Neural progenitor cell (in vitro differentiated cells): ENCODE results near the gene OGDH. TPM values are rescaled to one million over a fixed set of nuclear protein-coding genes. Genes with fewer than 3 reads are reported as not detected.

Source experiments
- DNase-seq: peaks from one replicate; pipeline ENCODE4 v3.0.0-alpha.2; 2016; ENCODE audit warnings: low spot score
- H2AFZ ChIP-seq: fragments of 200-600 bp; sonication (generic); replicated peaks from 2 replicates; pipeline ENCODE4 v1.6.1; 2016; ENCODE audit warnings: antibody characterized with exemption
- H3F3A ChIP-seq: fragments of 200-600 bp; sonication (generic); 2 replicates; pipeline ENCODE4 v1.6.1; 2016; ENCODE audit warnings: antibody characterized with exemption, low read depth
- H3K27ac ChIP-seq: fragments of 200-600 bp; sonication (generic); 2 replicates; pipeline ENCODE4 v1.5.1; 2016; ENCODE audit warnings: mild to moderate bottlenecking
- H3K27me3 ChIP-seq: fragments of 200-600 bp; sonication (generic); 2 replicates; pipeline ENCODE4 v1.6.1; 2016; ENCODE audit warnings: mild to moderate bottlenecking, moderate library complexity
- H3K36me3 ChIP-seq: fragments of 200-600 bp; sonication (generic); 2 replicates; pipeline ENCODE4 v1.5.1; 2016
- H3K4me1 ChIP-seq: fragments of 200-600 bp; sonication (generic); 2 replicates; pipeline ENCODE4 v1.6.1; 2016; ENCODE audit warnings: mixed run types
- H3K4me2 ChIP-seq: fragments of 200-600 bp; sonication (generic); 2 replicates; pipeline ENCODE4 v1.6.1; 2016
- H3K4me3 ChIP-seq: fragments of 200-600 bp; sonication (generic); 2 replicates; pipeline ENCODE4 v1.5.1; 2016
- H3K79me2 ChIP-seq: fragments of 200-600 bp; sonication (generic); 2 replicates; pipeline ENCODE4 v1.6.1; 2016; ENCODE audit warnings: low read depth
- H3K9ac ChIP-seq: fragments of 200-600 bp; sonication (generic); 2 replicates; pipeline ENCODE4 v1.6.1; 2016
- H3K9me3 ChIP-seq: fragments of 200-600 bp; sonication (generic); 2 replicates; pipeline ENCODE4 v1.5.1; 2016; ENCODE audit warnings: low read depth
- H4K20me1 ChIP-seq: fragments of 200-600 bp; sonication (generic); 2 replicates; pipeline ENCODE4 v1.6.1; 2016; ENCODE audit warnings: low read depth
- H3K27ac Mint-ChIP-seq: 3 replicates; pipeline ENCODE4 v1.8.0; 2021; ENCODE audit warnings: mixed read lengths
- H3K27me3 Mint-ChIP-seq: 2 replicates; pipeline ENCODE4 v1.8.0; 2022; ENCODE audit warnings: low read depth, mild to moderate bottlenecking, inconsistent platforms, moderate library complexity, mixed read lengths; ENCODE audit not compliant: insufficient read depth
- H3K36me3 Mint-ChIP-seq: 3 replicates; pipeline ENCODE4 v1.8.0; 2021; ENCODE audit warnings: mixed read lengths
- H3K4me1 Mint-ChIP-seq: 3 replicates; pipeline ENCODE4 v1.8.0; 2021; ENCODE audit warnings: mixed read lengths
- H3K4me3 Mint-ChIP-seq: 3 replicates; pipeline ENCODE4 v1.8.0; 2021; ENCODE audit warnings: mild to moderate bottlenecking, moderate library complexity, mixed read lengths
- H3K9me3 Mint-ChIP-seq: 3 replicates; pipeline ENCODE4 v1.8.0; 2020; ENCODE audit warnings: mixed read lengths
- EZH2 ChIP-seq: fragments of 200-600 bp; sonication (generic); IDR thresholded peaks from 2 replicates; pipeline ENCODE4 v1.6.1; 2017; ENCODE audit warnings: antibody characterized with exemption, mild to moderate bottlenecking, moderate library complexity
- EZH2phosphoT487 ChIP-seq: fragments of 200-600 bp; sonication (generic); IDR thresholded peaks from 2 replicates; pipeline ENCODE4 v1.6.1; 2017; ENCODE audit warnings: antibody characterized with exemption
- total RNA-seq: library from RNA; depleted of rRNA; stranded (reverse); fragments of >200 nt; gene quantifications from 2 replicates; pipeline ENCODE4 v1.2.3, GENCODE V29; 2015; ENCODE audit warnings: low replicate concordance
- TF ChIP-seq, protein P1 (sequence below): fragments of 200-600 bp; sonication (generic); IDR thresholded peaks from 2 replicates; pipeline ENCODE4 v1.5.1; 2017; ENCODE audit warnings: antibody characterized with exemption, mild to moderate bottlenecking

The OGDH gene
- total RNA-seq, 1 donor from 2014 or later = 25.2 TPM

DNA sequence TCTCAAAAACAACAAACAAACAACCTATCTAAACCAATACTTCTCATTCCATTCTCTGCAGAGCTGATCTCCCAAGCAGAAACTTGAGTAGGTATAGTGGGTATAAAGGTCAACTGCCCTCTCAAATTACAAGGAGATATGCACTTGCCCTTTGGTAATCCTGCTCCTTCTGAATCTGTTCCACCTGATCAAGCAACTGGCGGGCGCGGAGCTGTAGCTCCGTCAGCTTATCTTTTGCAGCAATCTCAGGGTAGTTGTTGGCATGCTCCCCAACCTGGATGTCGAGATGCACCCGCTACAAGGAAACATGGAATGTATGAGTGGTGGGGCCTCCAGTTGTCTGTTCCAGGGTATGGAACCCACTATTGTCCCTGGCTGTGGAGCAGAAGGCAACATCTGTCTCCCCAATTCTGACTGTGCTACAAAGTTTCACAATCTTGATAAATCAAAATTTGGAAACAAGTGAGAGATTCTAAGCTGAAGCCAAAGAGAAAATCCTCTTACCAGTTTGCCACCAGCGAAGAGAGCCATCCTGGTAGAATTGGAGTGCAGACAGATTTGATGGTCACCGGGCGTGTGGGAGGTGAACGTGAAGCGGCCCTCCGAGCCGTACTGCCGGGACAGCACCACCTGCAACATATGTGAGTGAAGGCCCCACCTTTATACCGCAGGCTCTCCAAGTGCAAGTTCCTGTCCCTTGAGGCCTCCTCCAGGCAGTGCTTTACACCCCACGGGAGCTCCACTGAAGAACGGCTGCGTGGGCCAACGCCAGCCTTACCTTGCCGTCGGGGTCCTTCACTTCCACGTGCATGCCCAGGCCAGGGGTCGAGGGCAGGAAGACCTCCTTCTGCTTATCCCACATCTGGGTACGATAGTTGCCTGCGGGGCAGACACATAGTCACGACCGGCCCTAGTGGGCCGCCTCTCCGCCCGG, 25.2 kb upstream of the OGDH start:
- no peaks in the 10 kb centered on the region for H3K27me3 Mint-ChIP-seq
- no peak for DNase-seq
- peak overlapping the region; percentile 78 for H3K9ac ChIP-seq
- peaks cover 9% of the 10 kb centered on the region for H3K4me1 ChIP-seq
- peaks cover 25% of the 10 kb centered on the region for H3K4me1 Mint-ChIP-seq
- H3K79me2 ChIP-seq = peaks cover 24% of the 10 kb centered on the region
- TF ChIP-seq, protein P1, sequence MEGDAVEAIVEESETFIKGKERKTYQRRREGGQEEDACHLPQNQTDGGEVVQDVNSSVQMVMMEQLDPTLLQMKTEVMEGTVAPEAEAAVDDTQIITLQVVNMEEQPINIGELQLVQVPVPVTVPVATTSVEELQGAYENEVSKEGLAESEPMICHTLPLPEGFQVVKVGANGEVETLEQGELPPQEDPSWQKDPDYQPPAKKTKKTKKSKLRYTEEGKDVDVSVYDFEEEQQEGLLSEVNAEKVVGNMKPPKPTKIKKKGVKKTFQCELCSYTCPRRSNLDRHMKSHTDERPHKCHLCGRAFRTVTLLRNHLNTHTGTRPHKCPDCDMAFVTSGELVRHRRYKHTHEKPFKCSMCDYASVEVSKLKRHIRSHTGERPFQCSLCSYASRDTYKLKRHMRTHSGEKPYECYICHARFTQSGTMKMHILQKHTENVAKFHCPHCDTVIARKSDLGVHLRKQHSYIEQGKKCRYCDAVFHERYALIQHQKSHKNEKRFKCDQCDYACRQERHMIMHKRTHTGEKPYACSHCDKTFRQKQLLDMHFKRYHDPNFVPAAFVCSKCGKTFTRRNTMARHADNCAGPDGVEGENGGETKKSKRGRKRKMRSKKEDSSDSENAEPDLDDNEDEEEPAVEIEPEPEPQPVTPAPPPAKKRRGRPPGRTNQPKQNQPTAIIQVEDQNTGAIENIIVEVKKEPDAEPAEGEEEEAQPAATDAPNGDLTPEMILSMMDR = no peak
- TF ChIP-seq EZH2phosphoT487 (no peak), EZH2 (no peak)
- peak overlapping the region; percentile 95 for H3K4me2 ChIP-seq
- H3K4me3 Mint-ChIP-seq = peak overlapping the region; percentile 90
- H3K36me3 Mint-ChIP-seq = peaks cover 17% of the 10 kb centered on the region
- H3K9me3 Mint-ChIP-seq = no peaks in the 10 kb centered on the region
- H3K27me3 ChIP-seq = no peaks in the 10 kb centered on the region
- H3F3A ChIP-seq = peaks cover 29% of the 10 kb centered on the region
- no peaks in the 10 kb centered on the region for H3K9me3 ChIP-seq
- H4K20me1 ChIP-seq = peaks cover 9% of the 10 kb centered on the region
- H3K4me3 ChIP-seq = peak overlapping the region; percentile 66
- peak overlapping the region; percentile 74 for H3K27ac Mint-ChIP-seq
- H2AFZ ChIP-seq = peak overlapping the region; percentile 28
- H3K36me3 ChIP-seq = no peaks in the 10 kb centered on the region
- no peak overlapping the region for H3K27ac ChIP-seq

DNA sequence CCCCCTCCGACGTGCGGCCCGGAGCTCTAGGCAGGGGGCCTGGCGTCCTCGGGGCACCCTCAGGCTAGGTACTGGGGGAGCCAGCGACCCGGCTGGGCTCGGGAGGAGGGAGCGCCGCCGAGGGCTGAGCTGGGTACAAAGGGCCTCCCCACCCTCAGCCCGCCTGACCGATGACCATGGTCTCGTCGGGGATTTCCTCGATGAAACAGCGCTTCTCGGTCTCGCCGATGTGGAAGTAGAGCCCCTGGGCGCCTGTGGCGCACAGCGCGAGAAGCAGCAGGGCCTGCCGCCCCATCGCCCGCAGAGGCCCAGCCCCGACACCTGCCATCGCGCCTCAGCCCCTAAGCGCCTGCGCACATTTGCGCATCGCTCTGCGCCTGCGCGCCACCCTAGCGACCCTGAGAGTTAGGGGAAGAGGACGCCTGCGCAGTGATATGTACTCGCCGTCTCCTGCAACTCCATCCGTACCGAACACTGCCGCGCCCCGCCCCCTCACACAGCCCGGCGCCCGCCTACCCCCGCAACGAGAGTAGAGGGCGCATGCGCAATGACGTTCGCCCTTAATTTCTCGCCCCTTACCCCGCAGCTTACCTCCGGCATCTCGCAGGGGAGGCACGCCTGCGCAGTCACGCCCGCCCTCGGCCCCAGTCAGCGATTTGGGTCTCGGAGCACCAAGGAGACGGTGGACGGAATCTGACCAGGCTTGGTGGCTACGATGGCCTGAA, 24.4 kb upstream of the OGDH start, which contains the start of gene TMED4:
TSS of gene TMED4 (minus strand) at position 353 of the 725 bp plus-strand sequence. CDS start at position 328, 25 bp downstream.
- Histone ChIP-seq H3K36me3 (no peaks in the 10 kb centered on the region), H3K79me2 (peaks cover 24% of the 10 kb centered on the region), H3K4me3 (peak within 1 kb of the TSS; percentile 66), H3F3A (peaks cover 27% of the 10 kb centered on the region), H4K20me1 (peaks cover 9% of the 10 kb centered on the region), H3K27me3 (no peaks in the 10 kb centered on the region), H2AFZ (peak within 1 kb of the TSS; percentile 45), H3K27ac (peak within 1 kb of the TSS; percentile 54), H3K4me2 (peak within 1 kb of the TSS; percentile 95), H3K4me1 (peaks cover 9% of the 10 kb centered on the region), H3K9ac (peak within 1 kb of the TSS; percentile 78), H3K9me3 (no peaks in the 10 kb centered on the region)
- TF ChIP-seq, protein P1 = no peak
- no peak for TF ChIP-seq EZH2
- no peak for TF ChIP-seq EZH2phosphoT487
- Mint-ChIP-seq H3K36me3 (peaks cover 16% of the 10 kb centered on the region), H3K4me3 (peak within 1 kb of the TSS; percentile 90), H3K27me3 (no peaks in the 10 kb centered on the region), H3K27ac (peak within 1 kb of the TSS; percentile 92), H3K9me3 (no peaks in the 10 kb centered on the region), H3K4me1 (peaks cover 23% of the 10 kb centered on the region)
- peak; percentile 99 for DNase-seq

DNA sequence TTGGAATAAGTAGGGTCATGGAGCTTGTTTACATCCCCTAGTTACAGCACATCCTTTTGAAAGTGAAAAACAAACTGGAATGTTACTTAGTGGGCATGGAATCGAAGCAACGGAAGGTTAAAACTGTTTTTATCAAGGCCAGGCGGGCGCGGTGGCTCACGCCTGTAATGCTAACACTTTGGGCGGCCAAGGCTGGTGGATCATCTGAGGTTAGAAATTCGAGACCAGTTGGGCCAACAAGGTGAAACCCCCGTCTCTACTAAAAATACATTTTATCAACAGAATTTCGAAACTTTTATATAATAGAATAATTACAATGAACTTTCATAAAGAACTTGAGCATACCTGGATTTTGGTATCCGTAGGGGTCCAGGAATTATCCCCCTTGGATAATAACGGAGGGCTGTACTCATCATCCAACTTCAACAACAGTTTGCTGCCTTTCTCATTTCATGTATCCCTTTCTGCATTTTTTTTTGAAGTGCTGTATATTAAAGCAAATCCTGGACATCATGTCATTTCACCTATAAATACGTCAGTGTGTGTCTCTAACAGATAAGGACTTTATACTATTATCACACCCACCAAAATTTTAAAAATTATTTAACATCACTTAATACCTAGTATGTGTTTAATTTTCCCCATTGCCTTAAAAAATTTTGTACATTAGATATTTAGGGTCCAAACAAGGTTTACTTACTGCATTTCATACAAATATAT, 23.1 kb upstream of the OGDH start:
- Histone ChIP-seq H3K27ac (no peak overlapping the region), H3K27me3 (no peaks in the 10 kb centered on the region), H3K9ac (no peak overlapping the region), H3K4me1 (peaks cover 9% of the 10 kb centered on the region), H3K36me3 (no peaks in the 10 kb centered on the region), H3K9me3 (no peaks in the 10 kb centered on the region), H2AFZ (peak overlapping the region; percentile 45), H4K20me1 (peaks cover 9% of the 10 kb centered on the region), H3K4me3 (peak overlapping the region; percentile 60), H3K4me2 (peak overlapping the region; percentile 72), H3K79me2 (peaks cover 24% of the 10 kb centered on the region), H3F3A (peaks cover 22% of the 10 kb centered on the region)
- Mint-ChIP-seq H3K27me3 (peaks cover 1% of the 10 kb centered on the region), H3K36me3 (peaks cover 15% of the 10 kb centered on the region), H3K9me3 (no peaks in the 10 kb centered on the region), H3K27ac (peak overlapping the region; percentile 92), H3K4me3 (peak overlapping the region; percentile 90), H3K4me1 (peaks cover 25% of the 10 kb centered on the region)
- TF ChIP-seq EZH2phosphoT487 = no peak
- no peak for TF ChIP-seq EZH2
- TF ChIP-seq, protein P1 = no peak
- DNase-seq = no peak
